GM19395 (cell line): ENCODE results near the gene PARP2.
"Not testable (repeated sequence)": the region's sequence is repeated elsewhere in the genome, so short reads cannot be mapped to it uniquely, and the experiment has no call there.

Source experiments
- ATAC-seq: cut with Tn5 transposase; IDR thresholded peaks from one replicate; pipeline ENCODE4 v1.9.1; 2021; ENCODE audit warnings: mild to moderate bottlenecking, moderate library complexity; ENCODE audit not compliant: unreplicated experiment

PARP2 gene

GRCh38 chr14:20345366-20345765 is 1.9 kb downstream of the PARP2 start:
- no peak for ATAC-seq

- ATAC-seq: no peak
Measured at GRCh38 chr14:20346713-20347112, 3.3 kb downstream of the PARP2 start.

- ATAC-seq: no peak
Measured at GRCh38 chr14:20347747-20348146, 4.3 kb downstream of the PARP2 start.

- no peak for ATAC-seq
Measured at GRCh38 chr14:20350282-20350681, 6.8 kb downstream of the PARP2 start.

GRCh38 chr14:20350860-20351259 is 7.4 kb downstream of the PARP2 start:
- no peak for ATAC-seq

- ATAC-seq: no peak
Measured at GRCh38 chr14:20356422-20356821, 13.0 kb downstream of the PARP2 start.

- not testable (repeated sequence) for ATAC-seq
Measured at GRCh38 chr14:20358474-20358873, 15.0 kb downstream of the PARP2 start.

- no peak for ATAC-seq
Measured at GRCh38 chr14:20365928-20366327, 22.5 kb downstream of the PARP2 start.

GRCh38 chr14:20372796-20373195 is 29.4 kb downstream of the PARP2 start:
- no peak for ATAC-seq

GRCh38 chr14:20375471-20375870 is 32.0 kb downstream of the PARP2 start:
- ATAC-seq: no peak

- no peak for ATAC-seq
Measured at GRCh38 chr14:20376071-20376588, 32.7 kb downstream of the PARP2 start.

- no peak for ATAC-seq
Measured at GRCh38 chr14:20377171-20377570, 33.7 kb downstream of the PARP2 start.

GRCh38 chr14:20379743-20380142 is 36.3 kb downstream of the PARP2 start:
- no peak for ATAC-seq

GRCh38 chr14:20380681-20381080 is 37.2 kb downstream of the PARP2 start:
- no peak for ATAC-seq

GRCh38 chr14:20381341-20381740 is 37.9 kb downstream of the PARP2 start:
- no peak for ATAC-seq

- ATAC-seq: no peak
Measured at GRCh38 chr14:20382526-20382925, 39.1 kb downstream of the PARP2 start.

GRCh38 chr14:20383032-20383431 is 39.6 kb downstream of the PARP2 start:
- no peak for ATAC-seq

GRCh38 chr14:20383636-20384035 is 40.2 kb downstream of the PARP2 start:
- no peak for ATAC-seq

- ATAC-seq: no peak
Measured at GRCh38 chr14:20384321-20384720, 40.9 kb downstream of the PARP2 start.

GRCh38 chr14:20384886-20385285 is 41.5 kb downstream of the PARP2 start:
- ATAC-seq: no peak

- ATAC-seq: no peak
Measured at GRCh38 chr14:20386276-20386855, 42.9 kb downstream of the PARP2 start.

- no peak for ATAC-seq
Measured at GRCh38 chr14:20387576-20387975, 44.1 kb downstream of the PARP2 start.

- ATAC-seq: no peak
Measured at GRCh38 chr14:20388159-20388558, 44.7 kb downstream of the PARP2 start.
